ENCODE results near the gene TAC3. TPM values are rescaled to one million over a fixed set of nuclear protein-coding genes. Genes with fewer than 3 reads are reported as not detected.
A peak's percentile ranks its signal among the peaks of the same experiment; 100 is the strongest.

TAC3 gene
- total RNA-seq, 1 donor from 2014 or later, result 1.3 TPM

- Mint-ChIP-seq H3K4me1 (ENCODE audit: low read depth, unreplicated experiment) (peaks cover 12% of the 10 kb centered on the region), H3K27ac (ENCODE audit: unreplicated experiment) (no peak overlapping the region), H3K27me3 (ENCODE audit: low read depth, unreplicated experiment) (no peaks in the 10 kb centered on the region), H3K9me3 (ENCODE audit: unreplicated experiment) (no peaks in the 10 kb centered on the region), H3K4me3 (ENCODE audit: unreplicated experiment) (no peak overlapping the region), H3K36me3 (ENCODE audit: low read depth, unreplicated experiment) (peaks cover 3% of the 10 kb centered on the region)
- Histone ChIP-seq H3K36me3 (ENCODE audit: insufficient read depth, low read length) (no peaks in the 10 kb centered on the region), H3K9ac (ENCODE audit: low read length) (no peak overlapping the region), H2AFZ (ENCODE audit: low read depth, low read length) (no peak overlapping the region), H3K27ac (ENCODE audit: low read depth, low read length) (no peak overlapping the region), H3K9me3 (ENCODE audit: insufficient read depth, low read depth, low read length) (no peaks in the 10 kb centered on the region), H3K27me3 (ENCODE audit: insufficient read depth, low read length) (no peaks in the 10 kb centered on the region), H3K4me1 (ENCODE audit: insufficient read depth, low read length) (no peaks in the 10 kb centered on the region), H3K4me2 (ENCODE audit: low read length) (no peak overlapping the region), H3K4me3 (ENCODE audit: insufficient read depth, low read depth, low read length) (no peak overlapping the region), H3K79me2 (ENCODE audit: insufficient read depth, low read length) (no peaks in the 10 kb centered on the region), H4K20me1 (ENCODE audit: insufficient read depth, low read length) (no peaks in the 10 kb centered on the region)
- TF ChIP-seq EZH2 (IDR thresholded peaks at IDR 0.05; ENCODE audit: insufficient read depth, low read length), result no peak
- TF ChIP-seq, protein P1, sequence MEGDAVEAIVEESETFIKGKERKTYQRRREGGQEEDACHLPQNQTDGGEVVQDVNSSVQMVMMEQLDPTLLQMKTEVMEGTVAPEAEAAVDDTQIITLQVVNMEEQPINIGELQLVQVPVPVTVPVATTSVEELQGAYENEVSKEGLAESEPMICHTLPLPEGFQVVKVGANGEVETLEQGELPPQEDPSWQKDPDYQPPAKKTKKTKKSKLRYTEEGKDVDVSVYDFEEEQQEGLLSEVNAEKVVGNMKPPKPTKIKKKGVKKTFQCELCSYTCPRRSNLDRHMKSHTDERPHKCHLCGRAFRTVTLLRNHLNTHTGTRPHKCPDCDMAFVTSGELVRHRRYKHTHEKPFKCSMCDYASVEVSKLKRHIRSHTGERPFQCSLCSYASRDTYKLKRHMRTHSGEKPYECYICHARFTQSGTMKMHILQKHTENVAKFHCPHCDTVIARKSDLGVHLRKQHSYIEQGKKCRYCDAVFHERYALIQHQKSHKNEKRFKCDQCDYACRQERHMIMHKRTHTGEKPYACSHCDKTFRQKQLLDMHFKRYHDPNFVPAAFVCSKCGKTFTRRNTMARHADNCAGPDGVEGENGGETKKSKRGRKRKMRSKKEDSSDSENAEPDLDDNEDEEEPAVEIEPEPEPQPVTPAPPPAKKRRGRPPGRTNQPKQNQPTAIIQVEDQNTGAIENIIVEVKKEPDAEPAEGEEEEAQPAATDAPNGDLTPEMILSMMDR (IDR thresholded peaks at IDR 0.05; ENCODE audit: insufficient read depth, low read depth, low read length), result no peak
- DNase-seq (ENCODE audit: low read depth) (no peak), FAIRE-seq (no peak)
These were observed 35.3 kb downstream of the TAC3 start for GRCh38 chr12:56980941-56981530.

GRCh38 chr12:56980268-56980667 is 36.1 kb downstream of the TAC3 start:
- peaks cover 3% of the 10 kb centered on the region for H3K36me3 Mint-ChIP-seq (ENCODE audit: low read depth, unreplicated experiment)
- H3K4me1 ChIP-seq (ENCODE audit: insufficient read depth, low read length), result no peaks in the 10 kb centered on the region
- no peak overlapping the region for H3K9ac ChIP-seq (ENCODE audit: low read length)
- TF ChIP-seq, protein P1 (IDR thresholded peaks at IDR 0.05; ENCODE audit: insufficient read depth, low read depth, low read length), result no peak
- TF ChIP-seq EZH2 (IDR thresholded peaks at IDR 0.05; ENCODE audit: insufficient read depth, low read length), result no peak
- H2AFZ ChIP-seq (ENCODE audit: low read depth, low read length), result no peak overlapping the region
- no peaks in the 10 kb centered on the region for H4K20me1 ChIP-seq (ENCODE audit: insufficient read depth, low read length)
- H3K9me3 ChIP-seq (ENCODE audit: insufficient read depth, low read depth, low read length), result no peaks in the 10 kb centered on the region
- H3K79me2 ChIP-seq (ENCODE audit: insufficient read depth, low read length), result no peaks in the 10 kb centered on the region
- no peaks in the 10 kb centered on the region for H3K27me3 ChIP-seq (ENCODE audit: insufficient read depth, low read length)
- DNase-seq (ENCODE audit: low read depth), result no peak
- no peak overlapping the region for H3K4me3 Mint-ChIP-seq (ENCODE audit: unreplicated experiment)
- no peaks in the 10 kb centered on the region for H3K9me3 Mint-ChIP-seq (ENCODE audit: unreplicated experiment)
- no peaks in the 10 kb centered on the region for H3K27me3 Mint-ChIP-seq (ENCODE audit: low read depth, unreplicated experiment)
- no peak overlapping the region for H3K4me2 ChIP-seq (ENCODE audit: low read length)
- H3K4me3 ChIP-seq (ENCODE audit: insufficient read depth, low read depth, low read length), result no peak overlapping the region
- no peak overlapping the region for H3K27ac Mint-ChIP-seq (ENCODE audit: unreplicated experiment)
- H3K27ac ChIP-seq (ENCODE audit: low read depth, low read length), result no peak overlapping the region
- no peaks in the 10 kb centered on the region for H3K36me3 ChIP-seq (ENCODE audit: insufficient read depth, low read length)
- peaks cover 7% of the 10 kb centered on the region for H3K4me1 Mint-ChIP-seq (ENCODE audit: low read depth, unreplicated experiment)
- FAIRE-seq, result no peak

- no peaks in the 10 kb centered on the region for H3K27me3 Mint-ChIP-seq (ENCODE audit: low read depth, unreplicated experiment)
- H3K27ac Mint-ChIP-seq (ENCODE audit: unreplicated experiment), result peak overlapping the region; percentile 41
- no peaks in the 10 kb centered on the region for H4K20me1 ChIP-seq (ENCODE audit: insufficient read depth, low read length)
- peaks cover 3% of the 10 kb centered on the region for H3K36me3 Mint-ChIP-seq (ENCODE audit: low read depth, unreplicated experiment)
- H3K4me3 ChIP-seq (ENCODE audit: insufficient read depth, low read depth, low read length), result no peak overlapping the region
- no peaks in the 10 kb centered on the region for H3K36me3 ChIP-seq (ENCODE audit: insufficient read depth, low read length)
- no peak overlapping the region for H3K4me2 ChIP-seq (ENCODE audit: low read length)
- H3K27ac ChIP-seq (ENCODE audit: low read depth, low read length), result no peak overlapping the region
- H3K9ac ChIP-seq (ENCODE audit: low read length), result no peak overlapping the region
- DNase-seq (ENCODE audit: low read depth) (no peak), FAIRE-seq (no peak)
- H3K4me1 ChIP-seq (ENCODE audit: insufficient read depth, low read length), result no peaks in the 10 kb centered on the region
- no peak for TF ChIP-seq EZH2 (IDR thresholded peaks at IDR 0.05; ENCODE audit: insufficient read depth, low read length)
- TF ChIP-seq, protein P1 (IDR thresholded peaks at IDR 0.05; ENCODE audit: insufficient read depth, low read depth, low read length), result no peak
- no peaks in the 10 kb centered on the region for H3K27me3 ChIP-seq (ENCODE audit: insufficient read depth, low read length)
- no peaks in the 10 kb centered on the region for H3K9me3 Mint-ChIP-seq (ENCODE audit: unreplicated experiment)
- no peak overlapping the region for H3K4me3 Mint-ChIP-seq (ENCODE audit: unreplicated experiment)
- H3K9me3 ChIP-seq (ENCODE audit: insufficient read depth, low read depth, low read length), result no peaks in the 10 kb centered on the region
- H2AFZ ChIP-seq (ENCODE audit: low read depth, low read length), result no peak overlapping the region
- peaks cover 7% of the 10 kb centered on the region for H3K4me1 Mint-ChIP-seq (ENCODE audit: low read depth, unreplicated experiment)
- no peaks in the 10 kb centered on the region for H3K79me2 ChIP-seq (ENCODE audit: insufficient read depth, low read length)
These were observed 36.7 kb downstream of the TAC3 start for GRCh38 chr12:56979628-56980027.
